Measurements from ENCODE around the gene SNX5. TPM values are rescaled to one million over a fixed set of nuclear protein-coding genes. Genes with fewer than 3 reads are reported as not detected.
A peak's percentile ranks its signal among the peaks of the same experiment; 100 is the strongest.

Gene SNX5
- total RNA-seq, 1 donor from 2014 or later: 60.4 TPM

- no peak for DNase-seq
Measured at GRCh38 chr20:17992847-17993513, 24.4 kb upstream of the SNX5 start.

- no peak for DNase-seq
Measured at GRCh38 chr20:17992224-17992637, 23.6 kb upstream of the SNX5 start.

- DNase-seq: no peak
Measured at GRCh38 chr20:17990278-17990972, 21.8 kb upstream of the SNX5 start.

GRCh38 chr20:17987988-17988387, 19.4 kb upstream of the SNX5 start:
- no peak for DNase-seq

GRCh38 chr20:17985388-17986018, 16.9 kb upstream of the SNX5 start:
- DNase-seq: no peak

GRCh38 chr20:17976305-17976704, 7.7 kb upstream of the SNX5 start:
- no peak for DNase-seq

- no peak for DNase-seq
Measured at GRCh38 chr20:17972121-17972520, 3.5 kb upstream of the SNX5 start.

GRCh38 chr20:17971300-17972013, 2.9 kb upstream of the SNX5 start:
- no peak for DNase-seq

GRCh38 chr20:17969884-17970409, 1.4 kb upstream of the SNX5 start:
- DNase-seq: no peak

- DNase-seq: peak; percentile 57
Measured at GRCh38 chr20:17969278-17969883, 787 bp upstream of the SNX5 start.

GRCh38 chr20:17967521-17968365, 851 bp downstream of the SNX5 start:
- no peak for DNase-seq

- DNase-seq: no peak
Measured at GRCh38 chr20:17966432-17967310, 1.9 kb downstream of the SNX5 start.

GRCh38 chr20:17965042-17965697, 3.4 kb downstream of the SNX5 start:
- no peak for DNase-seq

GRCh38 chr20:17964632-17965031, 4.0 kb downstream of the SNX5 start:
- no peak for DNase-seq

GRCh38 chr20:17964073-17964472, 4.5 kb downstream of the SNX5 start:
- no peak for DNase-seq

- DNase-seq: no peak
Measured at GRCh38 chr20:17963114-17963897, 5.3 kb downstream of the SNX5 start.

- DNase-seq: no peak
Measured at GRCh38 chr20:17961587-17961940, 7.0 kb downstream of the SNX5 start.

- DNase-seq: no peak
Measured at GRCh38 chr20:17960927-17961586, 7.5 kb downstream of the SNX5 start.

All from occipital lobe (tissue), 2 donors.